ENCODE results near the gene SLC35B2. TPM values are rescaled to one million over a fixed set of nuclear protein-coding genes. Genes with fewer than 3 reads are reported as not detected.
A peak's percentile ranks its signal among the peaks of the same experiment; 100 is the strongest.

Gene SLC35B2
- total RNA-seq, 1 experiment from 2014 or later, result 105 TPM

- BruUV-seq (replicated peaks), result no TSS peak
- H3K36me3 ChIP-seq (ENCODE audit: control insufficient read depth, insufficient read depth, low read length), result no peaks in the 10 kb centered on the region
- ATAC-seq (no peak), DNase-seq (ENCODE audit: low read depth, low spot score) (no peak)
- TF ChIP-seq, protein P1, sequence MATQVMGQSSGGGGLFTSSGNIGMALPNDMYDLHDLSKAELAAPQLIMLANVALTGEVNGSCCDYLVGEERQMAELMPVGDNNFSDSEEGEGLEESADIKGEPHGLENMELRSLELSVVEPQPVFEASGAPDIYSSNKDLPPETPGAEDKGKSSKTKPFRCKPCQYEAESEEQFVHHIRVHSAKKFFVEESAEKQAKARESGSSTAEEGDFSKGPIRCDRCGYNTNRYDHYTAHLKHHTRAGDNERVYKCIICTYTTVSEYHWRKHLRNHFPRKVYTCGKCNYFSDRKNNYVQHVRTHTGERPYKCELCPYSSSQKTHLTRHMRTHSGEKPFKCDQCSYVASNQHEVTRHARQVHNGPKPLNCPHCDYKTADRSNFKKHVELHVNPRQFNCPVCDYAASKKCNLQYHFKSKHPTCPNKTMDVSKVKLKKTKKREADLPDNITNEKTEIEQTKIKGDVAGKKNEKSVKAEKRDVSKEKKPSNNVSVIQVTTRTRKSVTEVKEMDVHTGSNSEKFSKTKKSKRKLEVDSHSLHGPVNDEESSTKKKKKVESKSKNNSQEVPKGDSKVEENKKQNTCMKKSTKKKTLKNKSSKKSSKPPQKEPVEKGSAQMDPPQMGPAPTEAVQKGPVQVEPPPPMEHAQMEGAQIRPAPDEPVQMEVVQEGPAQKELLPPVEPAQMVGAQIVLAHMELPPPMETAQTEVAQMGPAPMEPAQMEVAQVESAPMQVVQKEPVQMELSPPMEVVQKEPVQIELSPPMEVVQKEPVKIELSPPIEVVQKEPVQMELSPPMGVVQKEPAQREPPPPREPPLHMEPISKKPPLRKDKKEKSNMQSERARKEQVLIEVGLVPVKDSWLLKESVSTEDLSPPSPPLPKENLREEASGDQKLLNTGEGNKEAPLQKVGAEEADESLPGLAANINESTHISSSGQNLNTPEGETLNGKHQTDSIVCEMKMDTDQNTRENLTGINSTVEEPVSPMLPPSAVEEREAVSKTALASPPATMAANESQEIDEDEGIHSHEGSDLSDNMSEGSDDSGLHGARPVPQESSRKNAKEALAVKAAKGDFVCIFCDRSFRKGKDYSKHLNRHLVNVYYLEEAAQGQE (IDR thresholded peaks at IDR 0.05; ENCODE audit: insufficient read depth in 1 of 2, low read depth in 2 of 2, low read length in 1 of 2), result no peak
- TF ChIP-seq POLR2AphosphoS5 (IDR thresholded peaks at IDR 0.05; ENCODE audit: low read depth, low read length), result no peak
- TF ChIP-seq TCF7L2 (IDR thresholded peaks at IDR 0.05; ENCODE audit: low read depth, low read length), result no peak
- TF ChIP-seq CTCF (IDR thresholded peaks at IDR 0.05), result no peak
- TF ChIP-seq SIN3A (IDR thresholded peaks at IDR 0.05; ENCODE audit: borderline replicate concordance, insufficient read depth, low read depth, low read length), result no peak
- intact Hi-C loops (cut with micrococcal nuclease; ENCODE audit: unreplicated experiment), result no loop called here
- H3K4me3 ChIP-seq (ENCODE audit: low read depth in 2 of 2, low read length in 2 of 2), result no peak overlapping the region
- CTCF ChIA-PET, result no interaction called here
- no peaks in the 10 kb centered on the region for H3K9me3 ChIP-seq (ENCODE audit: control insufficient read depth, insufficient read depth, low read depth, low read length)
- in situ Hi-C loops (cut with HindIII; ENCODE audit: low pct_unique_long_range_greater_than_20kb, low sequenced_read_pairs), result no loop called here
- H3K27ac ChIP-seq (ENCODE audit: low read length), result no peak overlapping the region
- no peaks in the 10 kb centered on the region for H3K4me1 ChIP-seq (ENCODE audit: control insufficient read depth, insufficient read depth, low read length)
- POLR2A ChIA-PET, result no interaction called here
- H3K27me3 ChIP-seq (ENCODE audit: control insufficient read depth, insufficient read depth, low read length), result peaks cover 16% of the 10 kb centered on the region
Measured at GRCh38 chr6:44291841-44292240, 34.5 kb upstream of the SLC35B2 start.

- Histone ChIP-seq H3K27me3 (ENCODE audit: control insufficient read depth, insufficient read depth, low read length) (peaks cover 11% of the 10 kb centered on the region; the same call in 1 of the 2 replicates), H3K4me1 (ENCODE audit: control insufficient read depth, insufficient read depth, low read length) (no peaks in the 10 kb centered on the region), H3K27ac (ENCODE audit: low read length) (no peak overlapping the region), H3K36me3 (ENCODE audit: control insufficient read depth, insufficient read depth, low read length) (no peaks in the 10 kb centered on the region), H3K9me3 (ENCODE audit: control insufficient read depth, insufficient read depth, low read depth, low read length) (no peaks in the 10 kb centered on the region), H3K4me3 (ENCODE audit: low read depth in 2 of 2, low read length in 2 of 2) (no peak overlapping the region)
- ChIA-PET CTCF (no interaction called here), POLR2A (no interaction called here)
- intact Hi-C loops (cut with micrococcal nuclease; ENCODE audit: unreplicated experiment), result loop anchor here (5.0 kb wide), 1 partner anchor 48 kb away; no protein-coding TSS in a partner anchor
- 0 out of 2 replicates have a peak, but pooled peaks have one; percentile 35 for ATAC-seq
- no peak for TF ChIP-seq TCF7L2 (IDR thresholded peaks at IDR 0.05; ENCODE audit: low read depth, low read length)
- TF ChIP-seq, protein P1 (IDR thresholded peaks at IDR 0.05; ENCODE audit: insufficient read depth in 1 of 2, low read depth in 2 of 2, low read length in 1 of 2), result no peak
- no peak for TF ChIP-seq POLR2AphosphoS5 (IDR thresholded peaks at IDR 0.05; ENCODE audit: low read depth, low read length)
- TF ChIP-seq SIN3A (IDR thresholded peaks at IDR 0.05; ENCODE audit: borderline replicate concordance, insufficient read depth, low read depth, low read length), result no peak
- no peak for TF ChIP-seq CTCF (IDR thresholded peaks at IDR 0.05)
- DNase-seq (ENCODE audit: low read depth, low spot score), result no peak
- in situ Hi-C loops (cut with HindIII; ENCODE audit: low pct_unique_long_range_greater_than_20kb, low sequenced_read_pairs), result no loop called here
- no TSS peak for BruUV-seq (replicated peaks)
Measured at GRCh38 chr6:44289726-44290260, 32.5 kb upstream of the SLC35B2 start.

Data from Panc1 (cell line).